ENCODE results near the gene TRIM40. TPM values are rescaled to one million over a fixed set of nuclear protein-coding genes. Genes with fewer than 3 reads are reported as not detected.
"Not testable (repeated sequence)": the region's sequence is repeated elsewhere in the genome, so short reads cannot be mapped to it uniquely, and the experiment has no call there.

TRIM40 gene
- total RNA-seq, 1 experiment from 2014 or later, result not detected

- H3K27me3 ChIP-seq (ENCODE audit: insufficient read depth, low read length); RAD21 ChIA-PET (ENCODE audit: low non-redundant PET in 1 of 2, low total read pairs in 2 of 2, uncharacterized antibody in 2 of 2, unreplicated experiment in 2 of 2); H3K9ac ChIP-seq (ENCODE audit: low read length); H4K20me1 ChIP-seq (ENCODE audit: insufficient read depth); H3K9me2 ChIP-seq (ENCODE audit: insufficient read depth); H3K9me3 ChIP-seq (ENCODE audit: control insufficient read depth in 1 of 2, insufficient read depth in 1 of 2, low read depth in 1 of 2, low read length in 2 of 2); H3K27ac ChIP-seq (ENCODE audit: low read depth, low read length); POLR2A ChIA-PET; H3K36me3 ChIP-seq (ENCODE audit: control insufficient read depth in 1 of 2, insufficient read depth in 2 of 2, low read length in 2 of 2); H3K79me2 ChIP-seq (ENCODE audit: insufficient read depth, low read length); BruUV-seq (replicated peaks); H2AFZ ChIP-seq (ENCODE audit: low read depth, low read length, poor library complexity, severe bottlenecking); DNase-seq (ENCODE audit: low read depth, low spot score); CTCF ChIA-PET; intact Hi-C loops (cut with micrococcal nuclease); H3K4me2 ChIP-seq (ENCODE audit: low read length); H3K4me3 ChIP-seq (replicated peaks in 1 of 2; ENCODE audit: low read depth in 1 of 2, low read length in 2 of 2); ATAC-seq: not testable (repeated sequence)
- peaks cover 9 to 25% of the 10 kb centered on the region in 2 experiments; a peak in 3 of 4 replicates for H3K4me1 ChIP-seq (ENCODE audit: control insufficient read depth in 1 of 2, insufficient read depth in 2 of 2, low read length in 2 of 2)
Observed at GRCh38 chr6:30165238-30165637, 29.3 kb downstream of the TRIM40 start.

- no peak for TF ChIP-seq CBX3 (IDR thresholded peaks at IDR 0.05; ENCODE audit: low read depth)
- no peak for TF ChIP-seq MAX (IDR thresholded peaks at IDR 0.05)
- no peak for TF ChIP-seq SIN3A (IDR thresholded peaks at IDR 0.05; ENCODE audit: low read depth)
- TF ChIP-seq ELF1 (IDR thresholded peaks at IDR 0.05; ENCODE audit: borderline replicate concordance, low read depth), result no peak
- TF ChIP-seq TCF7L2 (IDR thresholded peaks at IDR 0.05; ENCODE audit: borderline replicate concordance, extremely low read depth, insufficient read depth, insufficient read length), result no peak
- TF ChIP-seq RAD21 (IDR thresholded peaks at IDR 0.05; ENCODE audit: low read depth), result no peak
- TF ChIP-seq YY1 (IDR thresholded peaks at IDR 0.05; ENCODE audit: extremely low read depth, insufficient replicate concordance, low read depth, low read length), result no peak
- no peak for TF ChIP-seq EZH2phosphoT487 (IDR thresholded peaks at IDR 0.05; ENCODE audit: borderline replicate concordance)
- TF ChIP-seq ZNF274 (IDR thresholded peaks at IDR 0.05; ENCODE audit: low read depth, low read length), result no peak
- TF ChIP-seq ZFX (IDR thresholded peaks at IDR 0.05), result no peak
- no peak for TF ChIP-seq SP1 (IDR thresholded peaks at IDR 0.05; ENCODE audit: low read depth)
- ATAC-seq, result no peak
- Histone ChIP-seq H3K9me3 (ENCODE audit: control insufficient read depth in 1 of 2, insufficient read depth in 1 of 2, low read depth in 1 of 2, low read length in 2 of 2) (no peaks in the 10 kb centered on the region), H2AFZ (ENCODE audit: low read depth, low read length, poor library complexity, severe bottlenecking) (no peak overlapping the region), H3K4me3 (replicated peaks in 1 of 2; ENCODE audit: low read depth in 1 of 2, low read length in 2 of 2) (no peak overlapping the region), H3K27me3 (ENCODE audit: insufficient read depth, low read length) (no peaks in the 10 kb centered on the region), H4K20me1 (ENCODE audit: insufficient read depth) (no peaks in the 10 kb centered on the region), H3K9me2 (ENCODE audit: insufficient read depth) (no peaks in the 10 kb centered on the region), H3K4me1 (ENCODE audit: control insufficient read depth in 1 of 2, insufficient read depth in 2 of 2, low read length in 2 of 2) (peaks cover 9 to 24% of the 10 kb centered on the region in 2 experiments; a peak in 3 of 4 replicates), H3K27ac (ENCODE audit: low read depth, low read length) (no peak overlapping the region), H3K36me3 (ENCODE audit: control insufficient read depth in 1 of 2, insufficient read depth in 2 of 2, low read length in 2 of 2) (no peaks in the 10 kb centered on the region), H3K4me2 (ENCODE audit: low read length) (no peak overlapping the region), H3K9ac (ENCODE audit: low read length) (no peak overlapping the region), H3K79me2 (ENCODE audit: insufficient read depth, low read length) (no peaks in the 10 kb centered on the region)
- intact Hi-C loops (cut with micrococcal nuclease), result no loop called here
- POLR2A ChIA-PET, result no interaction called here
- no TSS peak for BruUV-seq (replicated peaks)
- no peak for DNase-seq (ENCODE audit: low read depth, low spot score)
- RAD21 ChIA-PET (ENCODE audit: low non-redundant PET in 1 of 2, low total read pairs in 2 of 2, uncharacterized antibody in 2 of 2, unreplicated experiment in 2 of 2), result no interaction called here
- CTCF ChIA-PET, result interaction anchor here (1.9 kb wide), 1 partner anchor 64 kb away, joined by 6 read pairs; no protein-coding TSS in a partner anchor
Observed at GRCh38 chr6:30167101-30167500, 31.2 kb downstream of the TRIM40 start.

Measured in HCT116 (cell line).